Amniotic epithelial cell (primary cell): Measurements from ENCODE around the gene ERC1.

Experiments
- DNase-seq: peaks from one replicate; pipeline ENCODE4 v3.0.0-alpha.2; 2010; ENCODE audit warnings: low read depth

The ERC1 gene

DNA sequence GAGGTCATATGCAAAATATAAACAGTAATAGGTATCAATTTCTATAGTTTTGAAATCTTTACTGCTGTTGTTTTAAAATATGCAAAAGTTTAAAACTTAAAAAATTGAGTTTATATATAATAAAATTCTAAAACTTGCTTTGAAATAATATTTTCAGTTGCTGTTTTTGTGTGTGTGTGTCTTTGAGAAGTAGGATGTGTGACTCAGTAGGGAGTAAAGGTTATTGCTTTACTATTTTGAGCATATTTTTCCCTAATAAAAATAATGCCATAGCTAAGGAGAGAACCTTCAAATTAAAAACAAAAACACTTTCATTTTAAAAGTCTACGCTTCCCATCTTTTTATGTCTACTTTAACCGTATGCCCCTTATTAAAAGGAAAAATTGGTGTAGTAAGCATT is 365.3 kb downstream of the ERC1 start:
- peak; percentile 19 for DNase-seq

DNA sequence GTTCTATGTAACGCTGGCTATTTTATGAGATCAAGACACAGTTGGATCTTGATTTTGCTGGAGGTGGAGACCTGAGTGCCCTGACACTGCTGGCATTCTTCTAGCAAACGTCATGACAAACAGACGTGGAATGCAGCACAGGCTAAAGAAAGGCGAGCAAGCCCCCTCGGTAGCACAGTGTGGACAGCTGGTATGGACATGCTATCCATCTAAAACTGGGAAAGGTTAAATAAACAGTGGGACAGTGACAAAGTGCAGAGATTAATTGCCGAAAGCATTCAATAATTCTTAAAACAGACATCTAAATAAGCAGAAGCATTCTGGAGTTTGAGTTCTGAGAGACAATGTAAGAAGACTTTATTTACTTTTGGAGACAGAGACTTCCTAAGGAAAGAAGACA is 366.1 kb downstream of the ERC1 start:
- peak; percentile 82 for DNase-seq

DNA sequence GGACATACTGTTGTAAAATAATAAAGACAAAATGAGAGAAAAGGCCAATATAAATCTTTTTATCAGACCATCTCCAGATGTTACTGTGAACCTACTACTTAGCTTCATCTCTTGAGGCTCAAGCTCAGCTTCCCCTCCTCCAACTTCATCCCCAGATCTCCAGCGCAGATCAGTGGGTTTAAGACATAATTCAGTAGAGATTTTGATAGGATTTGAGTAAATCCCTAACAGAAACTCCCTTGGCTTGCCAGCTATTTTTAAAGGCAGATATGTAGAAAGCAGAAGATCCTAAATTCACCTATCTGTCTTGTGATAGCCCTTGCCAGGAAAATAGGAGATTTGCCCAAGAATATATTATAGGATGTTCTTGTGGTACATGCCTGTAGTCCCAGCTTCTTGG is 366.7 kb downstream of the ERC1 start:
- peak; percentile 50 for DNase-seq

DNA sequence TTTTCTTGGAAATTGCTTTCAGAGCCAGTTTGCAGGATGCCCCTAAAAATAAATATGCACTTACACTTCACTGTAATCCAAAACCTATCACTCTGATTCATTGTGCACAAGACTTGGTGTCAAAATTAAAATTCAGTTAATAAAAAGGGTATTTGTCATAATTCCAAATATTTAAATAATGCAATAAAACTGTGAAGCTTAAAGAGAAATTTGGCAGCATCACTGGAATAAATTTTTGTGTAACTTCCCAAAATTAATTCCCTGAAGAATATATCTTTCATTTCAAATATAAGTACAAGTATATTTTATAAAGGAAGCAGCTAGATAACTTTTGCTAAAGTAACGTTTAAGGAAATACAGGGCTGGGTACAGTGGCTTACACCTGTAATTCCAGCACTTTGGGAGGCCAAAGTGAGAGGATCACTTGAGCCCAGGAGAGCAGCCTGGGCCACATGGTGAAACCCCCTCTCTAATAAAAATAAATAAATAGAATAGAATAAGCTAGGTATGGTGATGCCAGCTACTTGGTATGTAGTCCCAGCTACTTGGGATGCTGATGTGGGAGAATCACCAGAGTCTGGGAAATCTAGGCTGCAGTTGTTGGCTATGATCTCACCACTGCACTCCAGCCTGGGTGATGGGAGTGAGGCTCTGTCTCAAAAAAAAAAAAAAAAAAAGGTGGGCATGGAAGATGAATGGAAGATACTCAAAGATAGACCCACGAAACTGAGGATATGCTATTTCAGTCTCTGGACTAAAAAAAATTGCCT is 369.6 kb downstream of the ERC1 start:
- peak; percentile 78 for DNase-seq

DNA sequence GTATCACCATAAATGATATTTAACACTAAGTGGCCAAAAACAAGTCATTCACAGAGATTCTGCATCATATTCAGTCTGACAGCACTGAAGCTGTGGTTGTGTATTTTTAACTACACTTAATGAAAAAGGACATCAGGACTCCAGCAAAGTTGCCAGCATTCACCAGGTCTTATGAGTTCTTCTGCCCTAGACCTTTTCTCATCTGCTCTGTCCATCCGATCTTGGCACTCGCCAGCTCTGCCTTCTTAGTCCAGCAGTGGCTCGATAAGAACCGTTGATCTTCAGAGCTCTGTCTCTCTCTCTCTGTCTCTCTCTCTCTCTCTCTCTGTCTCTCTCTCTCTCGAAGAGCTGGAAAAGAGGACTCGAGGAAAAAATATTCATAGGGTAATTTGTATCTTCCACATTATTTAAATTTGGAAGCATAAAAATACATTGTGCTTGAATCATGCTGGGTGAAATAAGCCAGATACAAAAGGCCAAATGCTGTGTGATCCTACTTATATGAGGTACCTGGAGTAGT is 371.2 kb downstream of the ERC1 start:
- DNase-seq = no peak

DNA sequence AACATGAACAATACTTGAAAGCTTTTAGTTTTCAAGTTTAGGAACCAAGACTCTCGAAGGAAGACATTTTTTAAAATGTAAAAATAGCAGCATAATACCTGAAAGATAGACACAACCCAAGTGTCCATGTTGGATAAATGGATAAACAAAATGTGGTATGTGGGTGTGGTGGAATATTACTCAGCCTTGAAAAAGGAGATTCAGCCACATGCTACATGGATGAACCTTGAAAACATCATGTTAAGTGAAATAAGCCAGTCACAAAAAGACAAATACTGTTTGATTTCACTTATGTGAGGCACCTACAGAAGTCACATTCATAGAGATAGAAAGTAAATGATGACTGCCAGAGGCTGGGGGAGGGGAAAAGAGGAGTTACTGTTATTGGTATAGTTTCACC is 374.7 kb downstream of the ERC1 start:
- no peak for DNase-seq

DNA sequence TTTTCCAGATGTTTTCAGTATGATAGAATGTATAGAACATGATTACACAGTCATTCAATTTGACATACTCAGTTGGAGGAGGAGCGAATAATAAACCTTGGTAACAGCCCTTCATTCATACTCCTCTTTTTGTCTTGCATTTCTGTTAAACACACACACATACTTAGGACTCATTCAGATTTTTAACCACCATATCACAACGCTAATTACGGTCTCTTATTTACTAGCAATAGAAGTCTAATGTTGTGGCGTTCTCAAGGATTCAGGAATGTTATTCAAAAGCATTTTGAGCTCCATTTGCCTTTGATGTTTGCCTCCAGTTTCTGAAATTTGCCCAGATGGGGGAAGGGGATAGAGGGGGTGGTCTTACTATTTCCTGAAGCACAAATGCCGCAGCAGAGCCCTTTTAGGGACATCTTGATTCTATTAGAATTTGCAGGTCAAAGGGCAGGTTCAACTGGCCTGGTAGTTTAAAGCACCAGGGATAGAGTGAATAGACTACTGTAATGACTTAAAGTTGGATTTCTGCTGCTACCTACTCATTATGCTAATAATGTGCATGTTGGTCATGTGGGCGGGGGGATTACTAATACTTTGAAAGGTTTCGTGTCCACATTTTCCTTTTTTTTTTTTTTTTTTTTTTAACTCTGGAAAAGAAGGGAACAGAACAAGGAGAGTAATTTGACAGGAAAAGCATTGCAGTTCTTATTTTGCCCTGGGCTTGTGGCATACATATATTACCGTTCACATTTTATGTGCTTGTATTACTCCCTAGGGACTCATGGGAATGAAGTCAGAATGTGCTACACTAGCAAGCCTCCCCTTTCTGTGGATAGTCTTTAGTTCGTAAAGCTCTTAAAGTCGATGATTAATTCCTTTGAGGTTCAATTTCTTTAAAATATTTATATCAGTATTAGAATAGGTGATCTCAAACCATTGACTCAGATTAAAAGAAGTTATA is 376.6 kb downstream of the ERC1 start:
- no peak for DNase-seq

DNA sequence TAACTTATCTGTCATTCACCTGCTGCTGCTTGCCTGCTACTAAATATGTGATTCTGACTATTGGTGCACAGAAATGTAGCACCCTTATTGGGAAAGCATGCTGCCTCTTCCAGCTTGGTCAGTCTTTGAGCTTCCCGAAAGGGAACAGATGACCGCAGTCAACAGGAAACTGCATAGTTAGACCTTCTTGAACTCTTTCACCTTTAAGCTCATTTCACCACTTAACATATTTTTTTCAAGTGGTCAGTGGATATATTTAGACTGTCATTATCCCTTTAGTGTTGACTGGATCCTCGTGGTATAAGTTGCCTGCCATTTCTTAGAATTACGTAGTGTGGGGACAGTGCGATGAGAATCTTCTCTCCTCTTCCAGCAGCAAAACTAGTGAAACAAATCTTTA is 378.4 kb downstream of the ERC1 start:
- no peak for DNase-seq

DNA sequence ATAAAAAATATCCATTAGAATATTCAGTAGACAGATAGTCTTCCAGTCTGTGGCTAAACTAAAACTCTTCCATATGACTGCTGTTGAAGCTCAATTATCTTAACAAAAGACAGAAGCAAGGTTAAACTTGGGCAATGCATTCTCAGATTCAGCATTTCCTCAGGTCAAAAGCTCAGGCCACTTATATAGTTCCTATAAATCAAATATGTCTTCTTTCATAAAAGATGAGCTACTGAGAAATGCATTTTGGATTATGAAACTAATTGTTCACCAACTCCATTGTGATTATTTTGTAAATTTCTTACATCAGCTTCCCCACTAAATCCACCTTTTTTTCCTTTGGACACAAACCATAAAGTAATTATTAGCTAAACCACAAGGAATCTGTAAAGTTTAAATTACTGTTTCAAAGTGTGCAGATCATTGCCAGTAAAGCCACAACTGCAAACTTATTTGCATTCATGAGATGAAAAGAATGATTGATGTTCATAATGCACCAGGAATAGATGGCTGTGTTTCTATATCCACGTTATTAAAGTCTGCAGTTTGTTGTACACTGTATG is 379.0 kb downstream of the ERC1 start:
- DNase-seq = peak; percentile 63

DNA sequence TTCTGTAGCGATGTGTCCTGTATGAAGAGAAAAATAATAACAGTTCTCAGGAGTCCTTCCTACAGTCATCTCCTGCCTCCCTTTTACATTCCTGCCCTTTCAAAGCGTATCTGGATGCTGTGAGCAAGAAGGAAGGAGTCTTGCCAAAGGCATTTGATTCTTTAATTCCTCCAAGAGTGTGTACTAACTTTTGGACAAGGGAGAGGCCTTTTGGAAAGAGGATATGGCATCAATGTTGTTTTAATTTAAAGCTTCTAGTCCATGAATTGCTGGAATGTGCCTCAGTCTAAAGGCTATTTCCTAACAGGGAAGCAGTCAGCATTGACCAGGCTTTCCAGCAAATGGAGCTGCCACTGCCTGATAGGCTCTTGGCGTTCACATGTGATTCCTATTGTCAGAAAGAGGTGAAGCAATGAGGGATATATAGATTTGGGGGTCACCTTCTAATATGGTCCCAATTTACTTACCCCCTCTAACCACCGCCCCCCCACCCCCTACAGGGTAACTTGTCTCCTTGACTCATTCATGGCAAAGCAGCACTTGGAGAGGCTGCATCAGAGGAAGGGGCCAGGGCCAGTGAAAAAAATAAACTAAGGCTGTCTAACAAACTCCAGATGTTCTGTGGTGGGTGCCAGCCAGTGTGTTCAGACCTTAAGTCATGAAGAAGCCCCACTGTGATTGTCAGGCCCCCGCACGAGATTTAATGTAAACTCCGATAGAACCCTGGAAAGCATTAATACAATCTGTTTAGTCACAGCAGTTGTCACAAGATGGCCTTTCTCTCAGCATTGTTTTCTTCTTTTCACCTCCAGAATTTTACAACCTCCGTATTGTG is 383.1 kb downstream of the ERC1 start:
- DNase-seq = no peak

DNA sequence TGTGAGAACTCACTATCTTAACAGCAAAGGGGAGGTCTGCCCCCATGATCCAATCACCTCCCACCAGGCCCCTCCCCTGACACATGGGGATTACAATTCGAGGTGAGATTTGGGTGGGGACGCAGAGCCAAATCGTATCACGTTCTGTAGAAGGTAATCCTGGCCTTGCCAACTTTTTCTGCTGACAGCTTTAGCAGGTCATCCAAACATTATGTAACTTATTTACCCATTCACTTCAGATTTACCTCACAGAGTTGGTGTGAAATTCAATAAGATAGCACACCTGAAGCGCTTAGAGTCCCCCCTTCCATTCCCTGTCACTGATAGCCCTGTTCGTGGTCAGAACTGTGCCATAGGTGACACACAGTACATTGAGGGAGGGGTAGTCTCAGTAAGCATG is 384.3 kb downstream of the ERC1 start:
- no peak for DNase-seq

DNA sequence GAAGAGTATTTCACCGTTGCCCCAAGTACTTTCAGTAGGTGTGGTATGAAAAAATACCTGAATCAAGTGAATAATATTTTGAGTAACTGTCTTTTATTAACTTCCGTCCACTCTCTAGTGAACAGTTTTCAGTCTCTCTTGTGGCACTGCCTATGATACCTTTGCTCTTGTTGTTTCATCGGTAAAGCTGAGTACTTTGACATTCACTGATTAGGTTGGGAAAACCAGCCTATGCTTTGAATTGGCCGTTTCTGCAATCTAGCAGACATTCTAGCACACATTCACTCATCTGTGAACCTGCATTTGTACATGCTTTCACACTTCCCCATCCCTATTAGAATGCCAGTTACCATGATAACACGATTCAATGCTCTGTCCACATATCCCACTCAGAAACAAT is 386.1 kb downstream of the ERC1 start:
- no peak for DNase-seq

DNA sequence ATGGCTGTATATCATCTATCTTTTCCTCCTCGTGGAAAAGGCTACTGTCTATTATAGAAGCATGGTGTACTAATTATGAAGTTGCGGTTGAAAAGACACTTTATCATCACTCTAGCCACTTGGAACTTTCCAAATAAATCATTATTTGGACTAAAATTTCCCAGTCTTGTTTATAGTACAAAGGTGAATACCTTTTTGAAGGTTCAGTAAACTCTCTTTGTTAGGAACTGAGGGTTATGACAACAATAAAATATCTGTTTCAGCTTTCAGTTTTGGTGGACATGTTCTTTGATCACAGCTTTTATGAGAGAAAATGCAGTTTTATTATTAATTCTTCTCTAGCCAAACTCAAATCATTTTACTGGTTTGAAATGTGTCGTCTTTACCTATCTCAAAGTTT is 386.7 kb downstream of the ERC1 start:
- DNase-seq = no peak

DNA sequence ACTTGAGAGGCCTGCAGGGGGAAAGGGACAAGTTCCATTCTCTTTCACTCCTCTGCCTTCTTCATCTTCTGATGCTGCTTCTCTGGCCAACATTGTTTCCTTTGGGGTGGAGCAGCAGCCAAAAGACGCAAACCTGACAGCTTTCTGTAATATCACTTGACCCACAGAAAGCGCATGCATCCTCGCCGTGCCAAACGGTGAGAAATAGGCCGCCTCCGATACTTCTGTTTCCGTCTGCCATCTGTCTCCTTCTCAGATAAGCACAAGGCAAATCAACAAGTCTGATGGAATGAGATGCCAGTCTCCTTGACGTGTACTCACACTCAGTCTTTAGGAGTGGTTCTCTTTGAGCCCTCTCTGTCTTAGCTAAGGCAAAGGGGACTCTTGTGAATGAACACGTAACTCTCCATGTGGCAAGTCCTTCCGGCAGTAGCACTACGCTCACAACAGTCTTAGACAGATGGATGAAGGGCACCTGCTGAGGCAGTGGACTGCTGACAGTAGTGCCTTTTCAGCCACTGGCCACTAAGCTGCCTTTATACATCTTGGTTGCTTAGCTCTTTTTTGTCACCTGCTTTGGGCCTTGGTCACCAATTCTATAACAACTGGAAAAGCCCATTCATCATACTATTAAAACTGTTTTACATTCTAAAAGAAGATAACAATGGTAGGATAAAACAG is 389.3 kb downstream of the ERC1 start:
- no peak for DNase-seq

DNA sequence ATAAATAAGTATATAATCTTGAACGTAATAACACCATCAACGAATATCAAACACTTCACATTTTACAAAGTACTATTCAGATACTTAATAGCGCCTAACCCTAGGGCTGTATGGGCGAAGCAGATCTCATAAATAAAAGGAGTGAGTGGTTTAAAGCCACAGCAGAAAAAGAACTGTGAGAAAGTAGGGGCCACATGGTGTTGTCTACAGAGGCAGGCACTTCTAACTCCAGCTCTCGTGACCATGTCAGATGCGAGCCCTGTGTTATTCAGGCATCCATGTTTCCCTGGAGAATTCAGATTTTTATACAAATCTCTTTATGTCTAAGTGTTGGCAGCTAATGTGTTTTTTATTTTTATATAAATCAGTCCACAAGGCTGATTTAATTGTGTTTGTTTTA is 391.1 kb downstream of the ERC1 start:
- no peak for DNase-seq

DNA sequence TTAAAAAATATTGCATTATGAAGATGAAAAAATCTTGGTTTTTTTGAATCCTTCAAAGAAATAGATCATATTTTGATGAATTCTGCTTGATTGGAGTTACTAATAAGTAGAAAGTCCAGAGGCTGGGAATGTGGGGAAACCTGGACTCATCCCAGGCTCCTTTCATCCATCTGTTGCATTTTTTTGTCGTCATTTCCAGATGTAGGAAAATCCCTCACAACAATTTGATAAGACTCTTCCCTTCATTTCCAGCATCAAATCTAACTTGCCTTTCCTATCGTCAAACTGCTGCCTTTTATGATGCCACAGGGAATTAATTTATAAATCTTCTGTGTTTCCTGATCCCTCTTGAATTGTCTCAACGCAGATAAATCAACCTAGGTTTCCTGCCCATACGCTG is 391.8 kb downstream of the ERC1 start:
- DNase-seq = no peak

DNA sequence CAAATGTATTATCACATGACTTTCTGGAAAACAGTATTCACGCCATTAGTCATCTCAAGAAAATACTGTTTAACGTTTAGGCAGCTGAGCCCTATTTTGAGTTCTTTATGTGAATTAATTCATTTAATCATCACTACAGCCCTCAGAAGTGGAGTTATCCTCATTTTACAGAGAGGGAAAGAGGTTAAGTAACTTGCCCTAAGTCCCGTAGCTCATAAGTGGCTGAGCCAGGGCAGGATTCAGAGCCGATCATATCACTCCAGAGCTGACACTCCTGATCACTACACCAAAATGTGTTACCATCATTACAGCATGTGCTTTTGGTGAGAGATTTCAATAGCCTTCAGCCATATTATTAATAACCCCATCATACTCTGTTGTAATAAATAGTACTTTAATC is 392.7 kb downstream of the ERC1 start:
- DNase-seq = no peak

DNA sequence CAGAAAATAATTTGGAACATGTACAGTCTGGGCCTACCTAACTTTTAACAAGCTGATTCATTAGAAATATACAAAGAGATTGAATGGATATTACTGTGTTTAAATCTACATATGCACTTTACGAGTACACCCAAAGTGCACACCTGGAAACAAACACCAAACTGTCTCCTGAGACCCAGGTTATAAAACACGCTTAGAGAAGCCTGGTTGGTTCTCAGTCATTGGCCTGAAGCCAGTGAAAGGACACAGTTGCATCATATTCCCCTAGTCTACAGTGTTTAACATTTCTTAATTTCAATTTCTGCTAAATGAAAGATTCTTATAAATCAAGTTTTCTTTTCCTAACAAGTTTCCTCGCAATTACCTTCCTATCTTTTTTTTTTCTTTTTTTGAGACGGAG is 393.9 kb downstream of the ERC1 start:
- DNase-seq = no peak

DNA sequence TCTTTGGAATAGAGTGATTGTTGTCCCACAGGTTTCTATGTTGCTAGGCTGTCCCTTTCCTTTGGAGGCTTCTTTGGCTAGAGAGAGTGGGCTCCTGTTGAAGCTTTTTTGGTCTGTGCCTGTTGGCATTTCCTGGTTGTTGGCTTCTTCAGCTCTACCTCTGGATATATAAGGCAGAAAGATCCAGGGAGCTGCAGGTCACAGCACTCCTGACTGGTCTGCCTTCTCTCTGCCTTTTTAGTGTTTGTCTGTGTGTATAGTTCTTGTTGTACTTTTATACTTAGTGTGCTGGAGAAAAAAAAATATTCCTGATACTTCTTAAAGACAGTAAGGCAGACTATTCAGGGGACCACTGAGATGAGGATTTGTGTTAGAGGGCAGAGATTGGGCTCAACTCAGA is 400.7 kb downstream of the ERC1 start:
- peak; percentile 21 for DNase-seq

DNA sequence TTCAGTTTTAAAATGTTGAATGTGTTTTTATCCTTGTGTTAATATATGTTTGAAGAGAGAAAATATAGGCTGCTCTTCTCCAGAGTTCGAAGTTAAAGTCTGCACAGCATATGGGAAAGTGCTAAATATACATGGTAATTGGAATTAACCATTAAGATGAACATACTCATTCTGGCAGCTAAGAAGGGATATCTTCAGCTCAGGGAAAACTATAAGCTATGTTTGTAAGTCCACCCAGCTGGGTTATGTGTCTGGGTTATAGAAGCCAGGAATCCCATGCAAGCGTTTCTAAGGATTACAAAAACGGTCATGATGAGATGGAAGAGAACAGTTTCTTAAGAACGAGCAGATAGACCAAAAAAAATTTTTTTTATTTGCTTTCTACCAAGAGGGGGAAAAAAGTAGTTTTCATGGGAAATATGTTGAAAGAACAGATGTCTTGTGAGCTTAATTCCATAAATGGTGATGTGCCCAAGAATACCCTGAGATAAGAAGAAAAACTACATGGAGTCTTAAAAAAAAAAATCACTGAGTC is 404.5 kb downstream of the ERC1 start:
- peak; percentile 15 for DNase-seq

DNA sequence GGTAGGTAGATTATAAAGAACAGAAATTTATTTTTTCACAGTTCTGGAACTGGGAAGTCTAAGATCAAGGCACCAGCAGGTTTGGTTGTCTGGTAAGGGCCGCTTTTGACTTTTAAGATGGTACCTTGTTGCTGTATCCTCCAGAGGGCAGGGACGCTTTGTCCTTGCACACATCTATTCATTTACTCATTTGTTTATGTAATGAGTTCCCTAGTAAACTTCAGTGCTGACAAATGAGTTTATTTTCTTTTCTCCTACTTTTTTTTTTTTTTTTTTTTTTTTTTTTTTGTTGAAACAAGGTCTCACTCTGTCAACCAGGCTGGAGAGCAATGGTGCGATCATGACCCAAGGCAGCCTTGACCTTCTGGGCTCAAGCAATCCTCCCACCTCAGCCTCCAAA is 407.6 kb downstream of the ERC1 start:
- DNase-seq = peak; percentile 47
